HL-60 (cell line): ENCODE measurements around the gene PGBD5.

Experiments
- DNase-seq, 2 experiments: peaks; one replicate each; pipeline ENCODE4 v3.0.0-alpha.2; 2010 to 2020; ENCODE audit warnings: low read depth in 1 of 2, low spot score in 1 of 2
- H3K27ac ChIP-seq: fragments of 250-450 bp; sonication (Bioruptor Pico); replicated peaks from 2 replicates; pipeline ENCODE4 v1.5.1; 2020; ENCODE audit warnings: mild to moderate bottlenecking, moderate library complexity
- H3K27me3 ChIP-seq: fragments of 250-450 bp; sonication (Bioruptor Pico); 2 replicates; pipeline ENCODE4 v1.5.1; 2021; ENCODE audit warnings: mild to moderate bottlenecking, moderate library complexity; ENCODE audit not compliant: insufficient read depth, poor library complexity, severe bottlenecking
- H3K4me3 ChIP-seq: replicated peaks from 2 replicates; pipeline ENCODE4 v1.5.1; 2011; ENCODE audit warnings: mild to moderate bottlenecking, control low read depth, low read length; ENCODE audit not compliant: insufficient read depth
- GABPA ChIP-seq: IDR thresholded peaks from 2 replicates; pipeline ENCODE4 v1.6.1; 2012; ENCODE audit warnings: low read depth
- POLR2AphosphoS5 ChIP-seq: IDR thresholded peaks from 2 replicates; pipeline ENCODE4 v1.6.1; 2012; ENCODE audit warnings: low read depth
- SPI1 ChIP-seq: IDR thresholded peaks from 2 replicates; pipeline ENCODE4 v1.6.1; 2012; ENCODE audit warnings: low read depth, mild to moderate bottlenecking, borderline replicate concordance
- TF ChIP-seq, protein P1 (sequence below): IDR thresholded peaks from one replicate; pipeline ENCODE4 v1.5.1; 2011; ENCODE audit warnings: low read length, control low read depth, inconsistent platforms; ENCODE audit not compliant: insufficient read depth
- TF ChIP-seq, protein P2 (sequence below): IDR thresholded peaks from 2 replicates; pipeline ENCODE4 v1.6.1; 2012; ENCODE audit warnings: low read depth; ENCODE audit not compliant: insufficient replicate concordance

Gene PGBD5

DNA sequence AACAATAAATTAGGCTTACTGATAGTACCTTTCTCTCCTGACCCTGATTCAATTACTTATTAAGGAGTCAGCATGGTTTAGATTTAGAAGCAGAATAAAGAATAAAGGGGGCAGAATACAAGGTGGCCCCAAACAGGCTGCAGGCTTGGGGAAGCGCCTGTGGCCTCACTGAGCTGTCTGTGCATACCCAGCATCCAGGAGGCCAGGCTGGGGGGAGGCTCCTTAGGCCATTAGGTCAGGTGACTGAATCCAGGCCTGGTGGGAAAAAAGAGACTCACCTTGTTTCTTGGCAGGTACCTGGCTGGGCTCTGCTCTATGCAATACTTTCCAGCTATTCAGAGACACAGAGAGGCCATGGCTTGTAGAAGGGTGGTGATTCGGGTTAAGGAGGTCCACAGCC is 38.8 kb downstream of the PGBD5 start:
- TF ChIP-seq SPI1 (no peak), POLR2AphosphoS5 (no peak), GABPA (no peak)
- TF ChIP-seq, protein P1, sequence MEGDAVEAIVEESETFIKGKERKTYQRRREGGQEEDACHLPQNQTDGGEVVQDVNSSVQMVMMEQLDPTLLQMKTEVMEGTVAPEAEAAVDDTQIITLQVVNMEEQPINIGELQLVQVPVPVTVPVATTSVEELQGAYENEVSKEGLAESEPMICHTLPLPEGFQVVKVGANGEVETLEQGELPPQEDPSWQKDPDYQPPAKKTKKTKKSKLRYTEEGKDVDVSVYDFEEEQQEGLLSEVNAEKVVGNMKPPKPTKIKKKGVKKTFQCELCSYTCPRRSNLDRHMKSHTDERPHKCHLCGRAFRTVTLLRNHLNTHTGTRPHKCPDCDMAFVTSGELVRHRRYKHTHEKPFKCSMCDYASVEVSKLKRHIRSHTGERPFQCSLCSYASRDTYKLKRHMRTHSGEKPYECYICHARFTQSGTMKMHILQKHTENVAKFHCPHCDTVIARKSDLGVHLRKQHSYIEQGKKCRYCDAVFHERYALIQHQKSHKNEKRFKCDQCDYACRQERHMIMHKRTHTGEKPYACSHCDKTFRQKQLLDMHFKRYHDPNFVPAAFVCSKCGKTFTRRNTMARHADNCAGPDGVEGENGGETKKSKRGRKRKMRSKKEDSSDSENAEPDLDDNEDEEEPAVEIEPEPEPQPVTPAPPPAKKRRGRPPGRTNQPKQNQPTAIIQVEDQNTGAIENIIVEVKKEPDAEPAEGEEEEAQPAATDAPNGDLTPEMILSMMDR = no peak
- TF ChIP-seq, protein P2, sequence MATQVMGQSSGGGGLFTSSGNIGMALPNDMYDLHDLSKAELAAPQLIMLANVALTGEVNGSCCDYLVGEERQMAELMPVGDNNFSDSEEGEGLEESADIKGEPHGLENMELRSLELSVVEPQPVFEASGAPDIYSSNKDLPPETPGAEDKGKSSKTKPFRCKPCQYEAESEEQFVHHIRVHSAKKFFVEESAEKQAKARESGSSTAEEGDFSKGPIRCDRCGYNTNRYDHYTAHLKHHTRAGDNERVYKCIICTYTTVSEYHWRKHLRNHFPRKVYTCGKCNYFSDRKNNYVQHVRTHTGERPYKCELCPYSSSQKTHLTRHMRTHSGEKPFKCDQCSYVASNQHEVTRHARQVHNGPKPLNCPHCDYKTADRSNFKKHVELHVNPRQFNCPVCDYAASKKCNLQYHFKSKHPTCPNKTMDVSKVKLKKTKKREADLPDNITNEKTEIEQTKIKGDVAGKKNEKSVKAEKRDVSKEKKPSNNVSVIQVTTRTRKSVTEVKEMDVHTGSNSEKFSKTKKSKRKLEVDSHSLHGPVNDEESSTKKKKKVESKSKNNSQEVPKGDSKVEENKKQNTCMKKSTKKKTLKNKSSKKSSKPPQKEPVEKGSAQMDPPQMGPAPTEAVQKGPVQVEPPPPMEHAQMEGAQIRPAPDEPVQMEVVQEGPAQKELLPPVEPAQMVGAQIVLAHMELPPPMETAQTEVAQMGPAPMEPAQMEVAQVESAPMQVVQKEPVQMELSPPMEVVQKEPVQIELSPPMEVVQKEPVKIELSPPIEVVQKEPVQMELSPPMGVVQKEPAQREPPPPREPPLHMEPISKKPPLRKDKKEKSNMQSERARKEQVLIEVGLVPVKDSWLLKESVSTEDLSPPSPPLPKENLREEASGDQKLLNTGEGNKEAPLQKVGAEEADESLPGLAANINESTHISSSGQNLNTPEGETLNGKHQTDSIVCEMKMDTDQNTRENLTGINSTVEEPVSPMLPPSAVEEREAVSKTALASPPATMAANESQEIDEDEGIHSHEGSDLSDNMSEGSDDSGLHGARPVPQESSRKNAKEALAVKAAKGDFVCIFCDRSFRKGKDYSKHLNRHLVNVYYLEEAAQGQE = no peak

DNA sequence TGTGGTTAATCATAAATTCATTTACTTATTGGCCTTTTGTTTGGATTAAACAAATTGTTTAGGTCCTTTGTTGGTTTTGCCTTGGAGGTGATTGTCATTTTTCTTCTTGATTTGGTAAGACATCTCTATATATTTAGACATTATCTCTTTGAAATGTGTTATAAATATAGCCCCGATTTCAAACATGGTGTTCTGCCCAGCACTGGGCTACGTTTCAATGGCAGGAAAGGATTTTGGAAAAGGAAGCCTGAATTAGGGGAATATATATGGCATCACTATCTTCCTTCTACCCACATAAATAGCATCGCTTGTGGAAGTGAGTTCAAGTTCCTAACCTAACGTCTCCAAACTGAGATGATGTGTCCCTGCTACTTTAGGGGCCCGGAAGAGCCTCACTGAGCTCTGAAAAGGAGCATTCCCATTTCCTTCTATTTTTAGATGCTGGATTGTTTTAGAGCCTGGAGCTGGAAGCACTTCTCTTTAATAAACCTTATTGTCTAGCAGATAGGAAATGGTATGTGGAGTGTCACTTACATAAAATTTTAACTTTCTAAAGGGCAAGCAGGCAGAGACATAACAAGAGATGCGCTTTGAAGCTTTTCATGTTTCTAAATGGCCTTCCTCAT is 39.4 kb downstream of the PGBD5 start:
- DNase-seq = no peak
- TF ChIP-seq SPI1 (no peak), POLR2AphosphoS5 (no peak), GABPA (no peak)
- TF ChIP-seq, protein P1 = no peak
- TF ChIP-seq, protein P2 = no peak

More for the DNA sequence above, 38.8 kb downstream of the PGBD5 start:
- H3K27ac ChIP-seq = no peak overlapping the region
- peaks cover 3% of the 10 kb centered on the region for H3K27me3 ChIP-seq
- DNase-seq = no peak
- H3K4me3 ChIP-seq = no peak overlapping the region

DNA sequence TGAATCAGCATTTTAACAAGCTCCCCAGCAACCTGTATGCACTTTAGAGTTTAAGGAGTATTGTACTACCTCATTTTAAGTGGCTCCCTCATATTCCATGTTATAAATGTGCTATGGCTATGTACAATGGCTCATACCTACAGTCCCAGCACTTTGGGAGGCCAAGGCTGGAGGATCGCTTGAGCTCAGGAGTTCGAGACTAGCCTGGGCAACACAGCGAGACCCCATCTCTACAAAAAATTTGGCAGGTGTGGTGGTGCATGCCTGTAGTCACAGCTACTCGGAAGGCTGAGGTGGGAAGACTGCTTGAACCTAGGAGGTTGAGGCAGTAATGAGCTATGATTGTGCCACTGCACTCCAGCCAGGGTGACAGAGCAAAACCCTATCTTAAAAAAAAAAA is 40.2 kb downstream of the PGBD5 start:
- Histone ChIP-seq H3K27me3 (peaks cover 3% of the 10 kb centered on the region), H3K27ac (no peak overlapping the region), H3K4me3 (no peak overlapping the region)
- no peak for TF ChIP-seq GABPA
- TF ChIP-seq, protein P1 = no peak
- TF ChIP-seq, protein P2 = no peak
- no peak for TF ChIP-seq POLR2AphosphoS5
- TF ChIP-seq SPI1 = no peak
- DNase-seq = no peak

More for the DNA sequence above, 39.4 kb downstream of the PGBD5 start:
- Histone ChIP-seq H3K27ac (no peak overlapping the region), H3K27me3 (peaks cover 3% of the 10 kb centered on the region), H3K4me3 (no peak overlapping the region)
